CD14-positive monocyte (primary cell): ENCODE measurements around the gene MAP2. TPM values are rescaled to one million over a fixed set of nuclear protein-coding genes. Genes with fewer than 3 reads are reported as not detected.

Source experiments
- DNase-seq, 3 donors: peaks; one replicate each; pipeline ENCODE4 v3.0.0-alpha.2; 2011 to 2022
- H2AFZ ChIP-seq: 2 replicates; pipeline ENCODE4 v1.6.0; 2012; ENCODE audit warnings: mild to moderate bottlenecking, low read depth, low read length, inconsistent platforms; ENCODE audit not compliant: insufficient read depth, poor library complexity, severe bottlenecking
- H3K27ac ChIP-seq, 2 donors: 1 replicate in 1 of 2; 2 replicates in 1 of 2; pipeline ENCODE4 v1.5.1; 2012 to 2013; ENCODE audit warnings: low read length in 2 of 2, control low read depth in 1 of 2, inconsistent platforms in 1 of 2, low read depth in 1 of 2, mild to moderate bottlenecking in 1 of 2
- H3K27me3 ChIP-seq, 2 donors: one replicate each; pipeline versions ENCODE4 v1.6.0 to v1.6.1; 2011 to 2013; ENCODE audit warnings: low read length in 2 of 2; ENCODE audit not compliant: control insufficient read depth in 2 of 2, insufficient read depth in 2 of 2
- H3K36me3 ChIP-seq, 2 donors: replicated peaks in 1 of 2; 1 replicate in 1 of 2; 2 replicates in 1 of 2; pipeline versions ENCODE4 v1.5.1 to v1.6.1; 2012 to 2013; ENCODE audit warnings: low read length in 2 of 2, control low read depth in 1 of 2, inconsistent platforms in 1 of 2, mild to moderate bottlenecking in 1 of 2; ENCODE audit not compliant: insufficient read depth in 2 of 2, control insufficient read depth in 1 of 2
- H3K4me1 ChIP-seq, 2 donors: 1 replicate in 1 of 2; 2 replicates in 1 of 2; pipeline versions ENCODE4 v1.5.1 to v1.6.1; 2012 to 2013; ENCODE audit warnings: low read length in 2 of 2, control low read depth in 1 of 2, inconsistent platforms in 1 of 2, mild to moderate bottlenecking in 1 of 2, moderate library complexity in 1 of 2; ENCODE audit not compliant: insufficient read depth in 2 of 2, control insufficient read depth in 1 of 2
- H3K4me2 ChIP-seq: replicated peaks from 2 replicates; pipeline ENCODE3; 2012; ENCODE audit warnings: low read length, moderate library complexity, mild to moderate bottlenecking; ENCODE audit not compliant: poor library complexity, severe bottlenecking; ENCODE audit errors: extremely low read depth
- H3K4me3 ChIP-seq, 3 experiments: fragments of 200-600 bp in 1 of 3; sonication (generic) in 1 of 3; replicated peaks in 1 of 3; 1 replicate in 2 of 3; 2 replicates in 1 of 3; pipeline ENCODE4 v1.5.1; 2011 to 2013; ENCODE audit warnings: low read length in 3 of 3, mild to moderate bottlenecking in 3 of 3, control low read depth in 2 of 3, low read depth in 2 of 3, inconsistent platforms in 1 of 3, moderate library complexity in 1 of 3
- H3K79me2 ChIP-seq: 2 replicates; pipeline ENCODE4 v1.6.0; 2012; ENCODE audit warnings: mild to moderate bottlenecking, control low read depth, inconsistent platforms, low read length, moderate library complexity; ENCODE audit not compliant: insufficient read depth
- H3K9ac ChIP-seq: 2 replicates; pipeline ENCODE4 v1.6.0; 2017; ENCODE audit warnings: low read length, mild to moderate bottlenecking; ENCODE audit not compliant: insufficient read depth, poor library complexity, severe bottlenecking
- H3K9me3 ChIP-seq, 2 donors: replicated peaks in 1 of 2; 1 replicate in 1 of 2; 2 replicates in 1 of 2; pipeline versions ENCODE4 v1.5.1 to v1.6.1; 2012 to 2013; ENCODE audit warnings: low read length in 2 of 2, control low read depth in 1 of 2; ENCODE audit not compliant: control insufficient read depth in 1 of 2, insufficient read depth in 1 of 2
- H4K20me1 ChIP-seq: 2 replicates; pipeline ENCODE4 v1.6.0; 2012; ENCODE audit warnings: mild to moderate bottlenecking, low read length, control low read depth, moderate library complexity; ENCODE audit not compliant: insufficient read depth
- H3K27ac Mint-ChIP-seq, 7 donors: one replicate each; pipeline ENCODE4 v1.8.0; 2020; ENCODE audit warnings: mild to moderate bottlenecking in 7 of 7, mixed read lengths in 7 of 7, moderate library complexity in 6 of 7, inconsistent platforms in 2 of 7
- H3K27me3 Mint-ChIP-seq, 3 donors: one replicate each; pipeline ENCODE4 v1.8.0; 2021 to 2022; ENCODE audit warnings: low read depth in 3 of 3, mild to moderate bottlenecking in 3 of 3, mixed read lengths in 3 of 3, moderate library complexity in 3 of 3, inconsistent platforms in 1 of 3
- H3K36me3 Mint-ChIP-seq, 2 donors: one replicate each; pipeline ENCODE4 v1.8.0; 2020; ENCODE audit warnings: mixed read lengths in 2 of 2, inconsistent platforms in 1 of 2, mild to moderate bottlenecking in 1 of 2
- H3K4me1 Mint-ChIP-seq: one replicate; pipeline ENCODE4 v1.8.0; 2020; ENCODE audit warnings: mild to moderate bottlenecking, mixed read lengths
- H3K4me3 Mint-ChIP-seq, 2 donors: one replicate each; pipeline ENCODE4 v1.8.0; 2020; ENCODE audit warnings: mild to moderate bottlenecking in 2 of 2, mixed read lengths in 2 of 2, moderate library complexity in 1 of 2
- H3K9me3 Mint-ChIP-seq, 7 donors: one replicate each; pipeline ENCODE4 v1.8.0; 2020 to 2022; ENCODE audit warnings: mixed read lengths in 7 of 7, mild to moderate bottlenecking in 6 of 7, moderate library complexity in 6 of 7, inconsistent platforms in 2 of 7
- WGBS: methylation state at CpG from one replicate; pipeline ENCODE4 v1.1.5; 2013; ENCODE audit warnings: missing lambda C conversion rate; ENCODE audit not compliant: insufficient coverage; 5-methylcytosine and 5-hydroxymethylcytosine counted together
- intact Hi-C, 2 donors: fragments of 100-400 bp; cut with micrococcal nuclease; formaldehyde crosslinking; loops; one replicate each; pipeline versions ENCODE4 v1.15.0 to v1.15.1; 2023
- polyA plus RNA-seq, 3 donors: library from polyadenylated mRNA; depleted of rRNA in 1 of 3; unstranded in 2 of 3; stranded (reverse) in 1 of 3; fragments of 300-500 nt in 2 of 3; fragments of >200 nt in 1 of 3; fragmentation: Illumina TruSeq in 2 of 3; gene quantifications; 1 replicate in 2 of 3; 2 replicates in 1 of 3; pipeline ENCODE4 v1.2.3, GENCODE V29; 2012 to 2021
- TF ChIP-seq, protein P1 (sequence below): fragments of 200-600 bp; IDR thresholded peaks from one replicate; pipeline ENCODE4 v1.8.0; 2022; ENCODE audit warnings: antibody characterized with exemption, mild to moderate bottlenecking

Gene MAP2
- polyA plus RNA-seq, 3 donors, result not detected

DNA sequence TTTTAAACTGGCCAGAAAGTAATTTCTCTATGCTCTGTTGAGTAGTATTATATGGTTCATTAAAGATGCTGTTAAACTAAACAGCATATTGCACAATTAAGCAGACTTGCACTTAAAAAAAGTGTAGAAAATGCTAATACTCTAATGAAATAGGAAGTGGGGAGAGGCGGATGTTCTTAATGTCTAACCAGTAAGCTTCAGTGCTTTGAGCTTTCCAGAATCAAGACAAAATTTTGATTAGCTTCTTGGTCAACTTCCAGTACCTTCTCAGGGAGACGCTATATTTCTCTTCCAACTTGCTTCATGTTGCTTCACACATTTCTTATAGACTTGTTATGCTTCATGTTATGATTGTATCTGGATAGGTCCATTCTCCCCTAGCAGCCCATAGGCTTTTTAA, 89.1 kb downstream of the MAP2 start:
- Histone ChIP-seq H3K9me3 (no peaks in the 10 kb centered on the region), H3K4me3 (no peak overlapping the region), H4K20me1 (no peaks in the 10 kb centered on the region), H3K36me3 (no peaks in the 10 kb centered on the region), H3K27ac (no peak overlapping the region), H3K4me2 (no peak overlapping the region), H3K4me1 (peaks cover 0 to 8% of the 10 kb centered on the region in 2 donors), H3K79me2 (no peaks in the 10 kb centered on the region), H3K27me3 (no peaks in the 10 kb centered on the region), H2AFZ (no peak overlapping the region), H3K9ac (no peak overlapping the region)
- peaks cover 11% of the 10 kb centered on the region for H3K4me1 Mint-ChIP-seq
- no peaks in the 10 kb centered on the region for H3K9me3 Mint-ChIP-seq
- peak overlapping the region in 1 of 2 donors; percentile 20 for H3K4me3 Mint-ChIP-seq
- TF ChIP-seq, protein P1, sequence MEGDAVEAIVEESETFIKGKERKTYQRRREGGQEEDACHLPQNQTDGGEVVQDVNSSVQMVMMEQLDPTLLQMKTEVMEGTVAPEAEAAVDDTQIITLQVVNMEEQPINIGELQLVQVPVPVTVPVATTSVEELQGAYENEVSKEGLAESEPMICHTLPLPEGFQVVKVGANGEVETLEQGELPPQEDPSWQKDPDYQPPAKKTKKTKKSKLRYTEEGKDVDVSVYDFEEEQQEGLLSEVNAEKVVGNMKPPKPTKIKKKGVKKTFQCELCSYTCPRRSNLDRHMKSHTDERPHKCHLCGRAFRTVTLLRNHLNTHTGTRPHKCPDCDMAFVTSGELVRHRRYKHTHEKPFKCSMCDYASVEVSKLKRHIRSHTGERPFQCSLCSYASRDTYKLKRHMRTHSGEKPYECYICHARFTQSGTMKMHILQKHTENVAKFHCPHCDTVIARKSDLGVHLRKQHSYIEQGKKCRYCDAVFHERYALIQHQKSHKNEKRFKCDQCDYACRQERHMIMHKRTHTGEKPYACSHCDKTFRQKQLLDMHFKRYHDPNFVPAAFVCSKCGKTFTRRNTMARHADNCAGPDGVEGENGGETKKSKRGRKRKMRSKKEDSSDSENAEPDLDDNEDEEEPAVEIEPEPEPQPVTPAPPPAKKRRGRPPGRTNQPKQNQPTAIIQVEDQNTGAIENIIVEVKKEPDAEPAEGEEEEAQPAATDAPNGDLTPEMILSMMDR, result no peak
- WGBS, result no CpG with 5 or more reads among the region's 2 CpGs
- H3K27ac Mint-ChIP-seq, result peak overlapping the region in 2 of 7 donors; percentile 26 to 32
- DNase-seq, result no peak
- no peaks in the 10 kb centered on the region for H3K36me3 Mint-ChIP-seq
- intact Hi-C loops, result no loop called here
- H3K27me3 Mint-ChIP-seq, result no peaks in the 10 kb centered on the region

DNA sequence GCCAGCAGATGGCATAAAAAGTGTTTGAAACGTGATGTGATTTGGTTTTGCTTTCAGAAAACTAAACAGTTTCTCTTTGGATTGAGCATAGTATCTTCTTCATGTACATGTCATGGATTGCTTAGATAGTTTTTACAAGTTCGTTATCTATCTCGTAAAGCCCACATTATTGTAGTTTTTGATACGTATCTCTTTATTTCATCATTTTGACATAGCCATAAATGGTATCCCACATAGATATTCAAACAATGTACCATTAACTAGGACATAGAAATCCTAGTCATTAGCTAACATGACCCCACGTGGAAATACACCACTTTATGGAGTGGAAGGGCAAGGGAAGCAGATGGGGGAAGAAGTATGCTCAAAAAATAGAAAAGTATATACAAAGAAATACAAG, 93.6 kb downstream of the MAP2 start:
- no peak overlapping the region for H3K27ac Mint-ChIP-seq
- no peaks in the 10 kb centered on the region for H4K20me1 ChIP-seq

More for the DNA sequence above, 93.6 kb downstream of the MAP2 start:
- intact Hi-C loops, result no loop called here
- Histone ChIP-seq H3K4me2 (no peak overlapping the region), H3K36me3 (no peaks in the 10 kb centered on the region), H3K4me1 (peaks cover 0 to 8% of the 10 kb centered on the region in 2 donors), H2AFZ (no peak overlapping the region), H3K9ac (no peak overlapping the region), H3K27me3 (no peaks in the 10 kb centered on the region), H3K27ac (no peak overlapping the region), H3K79me2 (no peaks in the 10 kb centered on the region), H3K9me3 (no peaks in the 10 kb centered on the region), H3K4me3 (no peak overlapping the region)
- H3K9me3 Mint-ChIP-seq, result no peaks in the 10 kb centered on the region
- H3K36me3 Mint-ChIP-seq, result no peaks in the 10 kb centered on the region
- peaks cover 11% of the 10 kb centered on the region for H3K4me1 Mint-ChIP-seq
- TF ChIP-seq, protein P1, result no peak
- no peaks in the 10 kb centered on the region for H3K27me3 Mint-ChIP-seq
- no peak overlapping the region for H3K4me3 Mint-ChIP-seq
- no CpG with 5 or more reads among the region's 5 CpGs for WGBS
- DNase-seq, result no peak
